ENCODE data around the gene ZSCAN5B. TPM values are rescaled to one million over a fixed set of nuclear protein-coding genes. Genes with fewer than 3 reads are reported as not detected.

Gene ZSCAN5B
- total and polyA plus RNA-seq, 9 of the 15 experiments (the other 6 are each of a cell fraction or from before 2014, with no cell fraction given), result 0.03 to 0.07 TPM; not detected in 7

DNA sequence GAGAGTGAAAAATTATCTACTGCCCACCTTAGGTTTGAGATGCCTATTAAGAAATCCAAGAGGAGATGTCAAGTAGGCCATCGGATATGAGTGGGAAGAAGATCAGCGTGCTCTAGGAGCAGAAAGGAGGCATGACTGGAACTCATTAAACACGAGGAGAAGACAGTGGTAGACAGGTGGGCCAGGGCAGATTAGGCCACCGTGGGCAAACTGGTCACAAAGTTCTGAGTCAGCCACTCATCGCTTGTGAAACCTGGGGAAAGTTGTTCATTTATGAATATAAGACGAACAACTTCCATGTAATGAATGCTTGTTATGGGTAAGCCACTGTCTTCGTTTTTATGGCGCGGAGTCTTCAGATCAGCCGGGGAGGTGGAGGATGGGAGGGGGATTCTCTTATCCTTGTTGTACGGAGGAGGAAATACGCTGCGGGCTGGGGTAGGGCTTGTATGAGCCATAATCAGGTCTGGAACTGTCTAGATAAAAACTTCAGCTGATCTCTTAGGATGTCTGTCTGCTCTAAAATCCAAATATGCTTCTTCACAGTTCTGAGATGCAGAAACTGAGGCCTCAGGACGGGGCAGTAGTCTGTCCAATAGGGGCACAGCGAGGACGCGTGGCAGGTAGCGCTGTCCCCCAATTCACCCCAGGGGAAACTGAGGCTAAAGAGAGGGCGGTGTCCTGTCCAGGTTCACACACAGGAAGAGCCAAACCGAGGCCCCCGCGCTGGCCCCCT, 57.6 kb downstream of the ZSCAN5B start (continued):
- TF ChIP-seq, protein P1, sequence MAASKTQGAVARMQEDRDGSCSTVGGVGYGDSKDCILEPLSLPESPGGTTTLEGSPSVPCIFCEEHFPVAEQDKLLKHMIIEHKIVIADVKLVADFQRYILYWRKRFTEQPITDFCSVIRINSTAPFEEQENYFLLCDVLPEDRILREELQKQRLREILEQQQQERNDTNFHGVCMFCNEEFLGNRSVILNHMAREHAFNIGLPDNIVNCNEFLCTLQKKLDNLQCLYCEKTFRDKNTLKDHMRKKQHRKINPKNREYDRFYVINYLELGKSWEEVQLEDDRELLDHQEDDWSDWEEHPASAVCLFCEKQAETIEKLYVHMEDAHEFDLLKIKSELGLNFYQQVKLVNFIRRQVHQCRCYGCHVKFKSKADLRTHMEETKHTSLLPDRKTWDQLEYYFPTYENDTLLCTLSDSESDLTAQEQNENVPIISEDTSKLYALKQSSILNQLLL (CRISPR knock-in tag; IDR thresholded peaks at IDR 0.05; ENCODE audit: borderline replicate concordance), result no peak
- TF ChIP-seq HES1 (IDR thresholded peaks at IDR 0.05; ENCODE audit: low read depth), result no peak
- TF ChIP-seq TEAD4 (IDR thresholded peaks at IDR 0.05; ENCODE audit: low read length), result peak; percentile 26; the same call in 1 of the 2 replicates
- TF ChIP-seq TEAD4 (CRISPR knock-in tag; IDR thresholded peaks at IDR 0.05; ENCODE audit: borderline replicate concordance), result no peak
- TF ChIP-seq, protein P2, sequence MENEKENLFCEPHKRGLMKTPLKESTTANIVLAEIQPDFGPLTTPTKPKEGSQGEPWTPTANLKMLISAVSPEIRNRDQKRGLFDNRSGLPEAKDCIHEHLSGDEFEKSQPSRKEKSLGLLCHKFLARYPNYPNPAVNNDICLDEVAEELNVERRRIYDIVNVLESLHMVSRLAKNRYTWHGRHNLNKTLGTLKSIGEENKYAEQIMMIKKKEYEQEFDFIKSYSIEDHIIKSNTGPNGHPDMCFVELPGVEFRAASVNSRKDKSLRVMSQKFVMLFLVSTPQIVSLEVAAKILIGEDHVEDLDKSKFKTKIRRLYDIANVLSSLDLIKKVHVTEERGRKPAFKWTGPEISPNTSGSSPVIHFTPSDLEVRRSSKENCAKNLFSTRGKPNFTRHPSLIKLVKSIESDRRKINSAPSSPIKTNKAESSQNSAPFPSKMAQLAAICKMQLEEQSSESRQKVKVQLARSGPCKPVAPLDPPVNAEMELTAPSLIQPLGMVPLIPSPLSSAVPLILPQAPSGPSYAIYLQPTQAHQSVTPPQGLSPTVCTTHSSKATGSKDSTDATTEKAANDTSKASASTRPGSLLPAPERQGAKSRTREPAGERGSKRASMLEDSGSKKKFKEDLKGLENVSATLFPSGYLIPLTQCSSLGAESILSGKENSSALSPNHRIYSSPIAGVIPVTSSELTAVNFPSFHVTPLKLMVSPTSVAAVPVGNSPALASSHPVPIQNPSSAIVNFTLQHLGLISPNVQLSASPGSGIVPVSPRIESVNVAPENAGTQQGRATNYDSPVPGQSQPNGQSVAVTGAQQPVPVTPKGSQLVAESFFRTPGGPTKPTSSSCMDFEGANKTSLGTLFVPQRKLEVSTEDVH (IDR thresholded peaks at IDR 0.05; ENCODE audit: low read depth, partially characterized antibody), result no peak
- TF ChIP-seq, protein P3, sequence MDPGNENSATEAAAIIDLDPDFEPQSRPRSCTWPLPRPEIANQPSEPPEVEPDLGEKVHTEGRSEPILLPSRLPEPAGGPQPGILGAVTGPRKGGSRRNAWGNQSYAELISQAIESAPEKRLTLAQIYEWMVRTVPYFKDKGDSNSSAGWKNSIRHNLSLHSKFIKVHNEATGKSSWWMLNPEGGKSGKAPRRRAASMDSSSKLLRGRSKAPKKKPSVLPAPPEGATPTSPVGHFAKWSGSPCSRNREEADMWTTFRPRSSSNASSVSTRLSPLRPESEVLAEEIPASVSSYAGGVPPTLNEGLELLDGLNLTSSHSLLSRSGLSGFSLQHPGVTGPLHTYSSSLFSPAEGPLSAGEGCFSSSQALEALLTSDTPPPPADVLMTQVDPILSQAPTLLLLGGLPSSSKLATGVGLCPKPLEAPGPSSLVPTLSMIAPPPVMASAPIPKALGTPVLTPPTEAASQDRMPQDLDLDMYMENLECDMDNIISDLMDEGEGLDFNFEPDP (CRISPR knock-in tag; IDR thresholded peaks at IDR 0.05), result no peak
- TF ChIP-seq TOE1 (IDR thresholded peaks at IDR 0.05; ENCODE audit: borderline replicate concordance), result no peak
- TF ChIP-seq TOE1 (CRISPR knock-in tag; IDR thresholded peaks at IDR 0.05; ENCODE audit: borderline replicate concordance, low read depth), result no peak
- TF ChIP-seq, protein P4, sequence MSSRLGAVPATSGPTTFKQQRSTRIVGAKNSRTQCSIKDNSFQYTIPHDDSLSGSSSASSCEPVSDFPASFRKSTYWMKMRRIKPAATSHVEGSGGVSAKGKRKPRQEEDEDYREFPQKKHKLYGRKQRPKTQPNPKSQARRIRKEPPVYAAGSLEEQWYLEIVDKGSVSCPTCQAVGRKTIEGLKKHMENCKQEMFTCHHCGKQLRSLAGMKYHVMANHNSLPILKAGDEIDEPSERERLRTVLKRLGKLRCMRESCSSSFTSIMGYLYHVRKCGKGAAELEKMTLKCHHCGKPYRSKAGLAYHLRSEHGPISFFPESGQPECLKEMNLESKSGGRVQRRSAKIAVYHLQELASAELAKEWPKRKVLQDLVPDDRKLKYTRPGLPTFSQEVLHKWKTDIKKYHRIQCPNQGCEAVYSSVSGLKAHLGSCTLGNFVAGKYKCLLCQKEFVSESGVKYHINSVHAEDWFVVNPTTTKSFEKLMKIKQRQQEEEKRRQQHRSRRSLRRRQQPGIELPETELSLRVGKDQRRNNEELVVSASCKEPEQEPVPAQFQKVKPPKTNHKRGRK (tag; IDR thresholded peaks at IDR 0.05), result no peak
- TF ChIP-seq SMARCA5 (IDR thresholded peaks at IDR 0.05), result no peak
- no peak for TF ChIP-seq BRD9 (IDR thresholded peaks at IDR 0.05; ENCODE audit: low read depth, partially characterized antibody)
- TF ChIP-seq CTBP1 (IDR thresholded peaks at IDR 0.05; ENCODE audit: borderline replicate concordance), result no peak
- TF ChIP-seq ARID1B (IDR thresholded peaks at IDR 0.05), result peak; percentile 64
- TF ChIP-seq HNRNPK (IDR thresholded peaks at IDR 0.05; ENCODE audit: low read depth, low read length, poor library complexity, severe bottlenecking), result no peak
- peak; percentile 58 for TF ChIP-seq CBFA2T3 (IDR thresholded peaks at IDR 0.05)
- no peak for TF ChIP-seq ZNF282 (CRISPR knock-in tag; IDR thresholded peaks at IDR 0.05)
- 0 out of 2 replicates have a peak, but pooled peaks have one; percentile 29 for TF ChIP-seq SMARCE1 (IDR thresholded peaks at IDR 0.05)
- no peak for TF ChIP-seq MAFF (IDR thresholded peaks at IDR 0.05; ENCODE audit: low read length)
- TF ChIP-seq ZFPM2 (CRISPR knock-in tag; IDR thresholded peaks at IDR 0.05), result no peak
- TF ChIP-seq FIP1L1 (IDR thresholded peaks at IDR 0.05; ENCODE audit: low read depth, low read length, poor library complexity, severe bottlenecking), result no peak
- no peak for TF ChIP-seq HLTF (IDR thresholded peaks at IDR 0.05)
- no peak for TF ChIP-seq ZNF197 (CRISPR knock-in tag; IDR thresholded peaks at IDR 0.05; ENCODE audit: low read depth)
